Left renal pelvis (tissue), 4 donors: ENCODE data around the gene PSENEN. TPM values are rescaled to one million over a fixed set of nuclear protein-coding genes. Genes with fewer than 3 reads are reported as not detected.

Experiments used
- DNase-seq, 4 donors: peaks; one replicate each; pipeline ENCODE4 v3.0.0-alpha.2; 2013; ENCODE audit warnings: low read depth in 4 of 4, low spot score in 3 of 4
- polyA plus RNA-seq, 4 donors: library from polyadenylated mRNA; unstranded; fragments of 120-200 nt; gene quantifications; one replicate each; pipeline ENCODE4 v1.2.1, GENCODE V29; 2013; ENCODE audit not compliant: insufficient read length in 4 of 4

Gene PSENEN
- polyA plus RNA-seq, 4 donors = 43.4 to 71.8 (median 61.9) TPM

DNA sequence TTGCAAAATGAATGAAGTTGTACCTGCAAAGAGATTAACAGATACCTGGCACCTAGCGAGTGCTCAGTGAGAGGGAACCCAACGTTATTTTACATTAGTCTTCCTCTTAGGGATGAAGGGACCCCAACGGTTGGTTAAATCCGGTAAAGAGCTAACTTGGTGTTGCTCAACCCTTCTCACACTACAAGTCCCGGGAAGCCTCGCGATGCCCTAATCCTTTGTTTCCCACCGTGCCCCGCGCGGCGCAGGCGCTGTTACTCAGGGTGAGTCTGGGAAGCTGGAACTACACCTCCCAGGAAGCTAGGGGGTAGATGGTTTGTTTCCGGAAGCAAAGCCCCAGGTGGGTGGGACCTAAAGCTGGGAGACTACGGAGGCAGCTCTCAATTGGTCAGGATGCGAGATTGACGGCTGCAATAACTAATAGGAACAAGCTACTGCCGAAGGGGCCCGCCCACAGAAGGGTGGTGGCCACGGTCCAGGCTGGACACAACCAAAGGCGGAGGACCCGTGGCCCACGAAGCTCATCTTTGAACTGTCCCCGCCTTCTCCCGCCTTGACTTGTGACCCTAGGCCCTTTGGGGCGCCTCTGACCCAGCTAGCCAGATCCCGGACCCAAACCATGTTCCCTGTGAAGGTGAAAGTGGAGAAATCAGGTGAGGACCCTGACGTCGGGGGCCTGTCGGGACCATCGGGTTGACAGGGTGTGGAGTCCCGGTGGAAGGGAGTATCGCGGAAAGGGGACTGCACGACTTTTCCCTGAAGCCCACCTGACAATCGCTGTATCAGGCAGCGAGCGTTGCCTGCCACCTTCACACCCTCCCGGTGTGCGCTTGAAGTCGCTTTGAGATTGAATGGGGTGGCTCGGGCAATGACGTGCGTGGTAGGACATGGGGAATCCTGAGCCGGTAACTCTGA lies 2.9 kb downstream of the PSENEN start, which contains the start of gene LIN37:
LIN37 (plus strand) TSS at position 471 of the 915 bp plus-strand sequence; CDS start at position 620, 149 bp downstream.
- peak; percentile 98 to 99 (median 98) for DNase-seq

- no peak for DNase-seq
Measured at GRCh38 chr19:35750167-35750566, 4.7 kb downstream of the PSENEN start.

DNA sequence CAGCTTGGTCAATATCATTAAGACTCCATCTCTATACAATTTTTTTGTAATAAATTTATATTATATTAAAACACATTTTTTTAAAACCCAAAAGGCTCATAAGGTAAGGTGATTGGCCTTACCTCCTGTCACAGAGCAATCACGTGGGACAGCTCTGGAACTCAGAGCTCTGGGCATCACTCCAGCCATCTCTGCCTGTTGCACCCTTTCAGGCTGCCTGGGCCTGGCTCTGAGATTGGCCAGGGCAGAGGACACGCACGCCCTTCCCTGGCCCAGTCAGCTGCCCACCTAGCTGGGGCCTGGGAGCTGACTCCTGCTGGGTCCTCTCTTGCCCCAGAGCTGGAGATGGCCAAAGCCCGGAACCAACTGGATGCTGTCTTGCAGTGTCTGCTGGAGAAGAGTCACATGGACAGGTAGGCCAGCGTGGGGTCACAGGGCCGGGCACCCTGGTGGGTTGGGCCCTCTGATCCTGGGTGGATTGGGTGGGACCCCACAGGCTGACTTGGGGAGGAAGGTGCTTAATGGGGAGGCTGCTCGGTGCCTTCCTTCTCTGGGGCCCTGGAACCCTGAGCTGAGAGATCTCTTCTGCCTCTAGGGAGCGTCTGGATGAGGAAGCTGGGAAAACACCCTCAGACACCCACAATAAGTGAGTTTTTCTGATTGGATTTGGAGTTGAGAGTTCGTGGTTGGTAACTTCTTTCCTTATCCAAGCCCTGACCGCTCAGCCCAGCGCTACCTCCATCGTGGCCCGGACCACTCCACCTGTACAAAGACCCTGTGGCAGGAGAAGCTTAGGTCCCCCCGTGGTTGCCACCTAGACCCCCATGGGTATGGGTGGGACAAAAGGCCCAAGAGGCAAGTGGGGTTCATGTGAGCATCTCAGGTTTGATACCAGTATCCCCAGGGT lies 6.6 kb downstream of the PSENEN start:
- DNase-seq = no peak

DNA sequence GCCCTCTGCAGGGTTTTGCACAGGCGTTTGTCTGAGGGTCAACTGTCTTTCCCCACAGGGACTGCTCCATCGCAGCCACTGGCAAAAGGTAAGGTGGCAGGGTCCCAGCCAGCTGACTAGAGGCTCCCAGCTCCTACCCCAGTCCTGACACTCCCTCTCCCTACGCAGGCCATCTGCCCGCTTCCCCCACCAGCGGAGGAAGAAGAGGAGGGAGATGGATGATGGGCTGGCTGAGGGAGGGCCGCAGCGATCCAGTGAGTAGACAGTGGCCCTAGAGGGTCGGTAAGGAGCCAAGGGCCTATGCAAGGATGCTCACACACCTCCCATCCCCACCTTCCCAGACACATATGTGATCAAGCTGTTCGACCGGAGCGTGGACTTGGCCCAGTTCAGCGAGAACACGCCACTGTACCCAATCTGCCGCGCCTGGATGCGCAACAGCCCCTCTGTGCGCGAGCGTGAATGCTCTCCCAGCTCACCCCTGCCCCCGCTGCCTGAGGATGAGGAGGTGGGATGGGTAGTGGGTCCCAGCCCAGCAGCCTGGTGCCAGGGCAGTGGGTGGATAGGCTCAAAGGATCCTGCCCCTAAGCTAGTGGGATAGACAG lies 7.4 kb downstream of the PSENEN start:
- no peak for DNase-seq

- DNase-seq = no peak
Measured at GRCh38 chr19:35753634-35754369, 8.4 kb downstream of the PSENEN start.

GRCh38 chr19:35754370-35755130 lies 9.1 kb downstream of the PSENEN start:
- no peak for DNase-seq

GRCh38 chr19:35755131-35755549 lies 9.7 kb downstream of the PSENEN start:
- no peak for DNase-seq

- no peak for DNase-seq
Measured at GRCh38 chr19:35755550-35756376, 10.3 kb downstream of the PSENEN start.

GRCh38 chr19:35756377-35757230 lies 11.2 kb downstream of the PSENEN start, which contains the start of gene HSPB6:
Gene HSPB6 (minus strand): TSS chr19:35757029. CDS start chr19:35757008, 21 bp downstream.
- no peak for DNase-seq

DNA sequence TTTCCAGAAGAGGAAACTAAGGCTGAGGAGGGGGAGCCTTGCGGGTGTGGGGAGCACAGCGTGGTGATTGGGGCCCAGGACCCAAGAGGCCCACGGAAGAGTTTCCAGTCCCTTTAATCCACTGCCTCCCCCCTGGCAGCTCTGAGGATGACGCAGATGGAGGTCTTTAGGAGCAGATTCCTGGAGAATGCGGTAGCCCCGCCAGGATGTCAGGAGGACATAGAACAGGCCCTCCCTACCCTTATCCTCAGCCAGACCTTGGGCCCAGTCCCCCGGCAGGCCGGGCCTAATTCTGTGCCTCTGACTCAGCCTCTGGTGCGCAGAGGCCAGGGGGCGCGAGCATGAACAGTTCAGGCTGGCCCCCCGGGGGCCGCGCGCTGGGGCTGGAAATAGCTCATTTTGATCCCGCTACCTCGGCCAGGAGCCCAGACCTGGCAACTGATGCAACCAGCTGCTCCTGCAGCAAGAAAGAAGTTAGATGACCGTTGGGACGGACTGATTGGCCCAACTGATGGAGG lies 11.8 kb downstream of the PSENEN start:
- DNase-seq = no peak

DNA sequence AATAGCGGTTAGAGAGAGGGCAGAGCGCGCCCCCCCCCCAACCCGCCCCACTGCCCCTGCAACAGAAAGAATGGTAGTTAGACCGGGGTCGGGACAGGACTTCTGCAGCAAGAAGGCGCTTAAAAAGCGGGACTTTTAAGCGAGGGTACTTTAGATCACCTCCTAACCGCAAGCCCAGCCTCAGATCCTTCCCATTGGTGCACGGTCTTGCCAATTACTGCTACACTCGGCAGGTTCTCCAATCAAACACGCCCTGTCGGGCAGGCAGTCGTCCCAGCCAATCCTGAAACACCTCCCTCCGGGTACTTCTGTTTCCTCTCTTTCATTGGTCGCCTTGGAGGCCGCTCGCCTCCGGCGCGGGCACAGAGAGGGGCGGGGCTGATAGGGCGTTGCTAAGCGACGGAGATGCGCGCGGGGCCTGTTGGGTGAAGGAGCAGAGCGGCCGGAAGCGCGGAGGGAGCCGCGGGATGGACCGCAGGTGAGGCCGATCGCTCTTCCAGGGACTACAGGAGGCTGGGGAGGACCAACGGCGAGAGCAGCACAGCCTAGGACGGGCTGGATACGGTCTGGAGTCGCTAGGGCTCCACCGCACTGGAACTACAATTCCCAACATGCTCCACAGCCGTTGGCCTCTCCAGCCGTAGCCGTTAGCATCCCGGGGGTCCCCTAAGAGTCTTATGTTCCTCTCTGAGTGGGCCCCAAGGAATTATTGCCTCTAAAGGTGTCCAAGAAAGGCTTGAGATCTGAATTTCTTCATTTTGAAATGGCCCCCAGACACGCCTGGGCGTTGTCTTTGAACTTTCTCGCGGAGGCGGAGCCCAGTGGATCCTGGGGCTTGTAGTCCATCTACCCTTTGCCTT lies 12.5 kb downstream of the PSENEN start, which contains the start of gene PROSER3:
PROSER3 (plus strand) TSS at position 428 of the 860 bp plus-strand sequence; CDS start at position 468, 40 bp downstream.
- DNase-seq = peak; percentile 97 to 99 (median 98)

- no peak for DNase-seq
Measured at GRCh38 chr19:35759697-35760096, 14.2 kb downstream of the PSENEN start.

DNA sequence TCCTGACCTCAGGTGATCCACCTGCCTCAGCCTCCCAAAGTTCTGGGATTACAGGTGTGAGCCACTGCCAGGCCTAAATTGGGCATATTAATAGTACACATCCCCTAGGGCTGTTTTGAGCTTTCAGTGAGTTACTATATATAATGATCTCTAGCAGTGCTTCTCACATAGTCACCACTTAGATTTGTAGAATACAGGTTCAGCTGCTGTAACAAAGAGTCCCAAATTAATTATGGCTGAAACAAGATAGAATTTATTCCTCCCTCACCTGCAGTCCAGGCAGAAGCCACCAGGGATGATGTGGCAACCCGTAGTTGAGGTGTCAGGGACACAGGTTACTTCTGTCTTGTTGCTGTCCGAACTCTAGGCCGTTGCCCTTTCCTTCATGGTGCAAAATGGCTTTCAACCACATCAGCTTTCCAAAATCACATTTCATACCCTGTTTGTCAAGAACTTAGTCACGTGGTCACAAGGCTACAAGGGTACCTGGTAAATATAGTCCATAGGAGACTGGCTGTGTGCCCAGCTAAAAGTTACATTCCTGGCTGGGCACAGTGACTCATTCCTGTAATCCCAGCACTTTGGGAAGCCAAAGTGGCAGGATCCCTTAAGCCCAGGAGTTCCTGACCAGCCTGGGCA lies 15.4 kb downstream of the PSENEN start:
- no peak for DNase-seq

DNA sequence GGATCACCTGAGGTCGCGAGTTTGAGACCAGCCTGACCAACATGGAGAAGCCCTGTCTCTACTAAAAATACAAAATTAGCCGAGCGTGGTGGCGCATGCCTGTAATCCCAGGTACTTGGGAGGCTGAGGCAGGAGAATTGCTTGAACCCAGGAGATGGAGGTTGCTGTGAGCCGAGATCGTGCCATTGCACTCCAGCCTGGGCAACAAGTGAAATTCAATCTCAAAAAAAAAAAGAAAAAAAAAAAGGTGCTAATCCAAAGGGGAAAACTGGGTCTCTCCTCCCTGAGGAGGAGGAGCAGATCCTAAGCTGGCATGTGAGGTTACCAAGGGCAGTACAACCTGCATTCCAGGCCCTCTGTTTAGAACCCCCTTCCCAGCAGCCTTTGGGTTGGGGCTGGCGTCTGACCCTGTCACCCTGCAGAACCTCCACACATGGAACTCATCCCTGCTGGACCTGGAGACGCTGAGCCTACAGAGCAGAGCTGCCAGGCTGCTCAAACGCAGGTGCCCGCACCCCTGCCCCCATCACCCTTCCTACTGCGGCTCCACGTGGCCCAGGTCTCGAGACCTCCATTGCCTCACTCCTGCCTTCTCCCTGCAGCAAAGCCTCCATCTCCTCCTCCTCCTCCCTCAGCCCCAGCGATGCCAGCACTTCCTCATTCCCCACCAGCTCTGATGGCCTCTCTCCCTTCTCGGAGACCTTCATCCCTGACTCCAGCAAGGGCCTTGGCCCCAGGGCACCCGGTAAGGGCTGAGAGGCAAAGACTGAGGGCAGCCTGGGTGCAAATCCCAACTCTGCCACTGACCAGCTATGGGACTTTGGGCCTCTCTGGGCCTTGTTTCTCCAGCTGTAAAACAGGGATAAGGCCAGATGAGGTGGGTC lies 19.2 kb downstream of the PSENEN start:
- DNase-seq = no peak
